NCI-H2171 (cell line): ENCODE results near the gene TEK.

Experiments used
- DNase-seq: peaks from one replicate; lab custom pipeline; 2025; lab: John Stamatoyannopoulos, UW

TEK gene

DNA sequence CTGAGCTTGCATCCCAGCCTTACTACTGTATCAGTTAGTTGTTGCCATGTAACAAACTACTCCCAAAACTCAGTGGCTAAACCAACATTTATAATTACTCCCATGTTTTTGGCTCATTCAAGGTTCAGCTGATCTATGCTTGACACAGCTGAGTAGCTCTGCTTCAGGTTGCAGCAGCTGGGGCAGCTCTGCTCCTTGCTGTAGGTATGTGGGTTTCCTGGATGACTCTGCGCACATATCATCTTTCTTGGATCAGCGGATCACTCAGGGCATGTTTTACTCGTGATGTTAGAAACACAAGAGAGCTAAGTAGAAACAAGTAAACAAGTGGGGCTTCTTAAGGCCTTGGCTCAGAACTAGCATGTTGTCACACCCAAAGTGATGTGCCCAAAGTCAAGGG, 15.1 kb downstream of the TEK start:
- DNase-seq, result no peak

- DNase-seq, result no peak
These were observed 16.0 kb downstream of the TEK start for GRCh38 chr9:27125030-27125429.

- no peak for DNase-seq
These were observed 16.9 kb downstream of the TEK start for GRCh38 chr9:27125936-27126335.

DNA sequence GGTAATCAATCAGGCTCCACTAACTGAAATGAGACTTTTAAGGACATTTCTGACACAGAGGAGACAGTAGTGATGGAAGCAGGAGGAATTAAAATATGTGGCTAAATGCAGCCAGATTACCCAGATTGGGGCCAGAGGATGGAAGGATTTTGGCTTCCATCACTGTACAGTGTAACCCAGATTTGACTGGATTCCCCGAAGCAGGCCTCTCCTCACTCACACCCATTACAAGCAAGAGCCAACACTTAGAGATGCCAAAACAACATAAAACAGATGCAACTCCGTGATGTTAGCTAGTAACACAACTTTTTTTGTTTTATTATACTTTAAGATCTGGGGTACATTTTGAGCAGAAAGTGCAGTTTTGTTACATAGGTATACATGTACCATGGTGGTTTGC, 17.6 kb downstream of the TEK start:
- no peak for DNase-seq

- no peak for DNase-seq
These were observed 20.2 kb downstream of the TEK start for GRCh38 chr9:27129221-27129620.

DNA sequence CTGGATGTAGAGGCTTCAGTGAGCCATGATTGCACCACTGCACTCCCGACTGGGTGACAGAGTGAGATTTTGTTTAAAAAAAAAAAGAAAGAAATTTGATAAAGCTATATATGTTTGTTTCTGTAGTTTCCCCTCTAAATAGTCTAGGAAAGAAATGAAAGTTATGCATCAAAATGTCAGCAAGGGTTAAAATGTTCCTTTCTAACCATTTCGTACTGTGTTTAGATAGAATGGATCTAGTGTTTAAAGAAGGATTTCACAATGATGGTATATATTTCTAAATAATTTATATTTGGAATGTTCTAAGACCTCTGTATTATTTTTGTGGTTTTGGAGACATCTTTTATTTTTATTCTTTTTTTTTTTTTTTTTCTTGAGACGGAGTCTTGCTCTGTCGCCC, 22.7 kb downstream of the TEK start:
- no peak for DNase-seq

DNA sequence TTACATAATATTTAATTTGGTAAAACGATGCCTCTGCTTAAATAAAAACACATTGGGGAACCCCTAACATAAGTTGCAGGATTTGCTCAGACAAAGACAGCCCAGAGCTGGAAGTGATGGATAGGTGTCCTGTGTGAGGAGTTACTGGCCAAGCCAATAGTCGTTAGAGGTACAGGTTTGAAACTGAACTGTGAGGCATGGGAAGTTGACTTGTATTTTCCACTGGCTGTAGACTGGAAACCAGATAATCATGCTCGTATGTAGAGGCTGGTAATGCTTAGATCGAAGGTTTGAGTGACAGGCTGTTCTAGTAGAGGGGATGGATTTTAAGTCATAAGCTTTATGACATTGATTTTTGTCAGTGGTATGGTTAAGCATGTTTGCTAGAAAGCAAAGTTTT, 24.8 kb downstream of the TEK start:
- no peak for DNase-seq

DNA sequence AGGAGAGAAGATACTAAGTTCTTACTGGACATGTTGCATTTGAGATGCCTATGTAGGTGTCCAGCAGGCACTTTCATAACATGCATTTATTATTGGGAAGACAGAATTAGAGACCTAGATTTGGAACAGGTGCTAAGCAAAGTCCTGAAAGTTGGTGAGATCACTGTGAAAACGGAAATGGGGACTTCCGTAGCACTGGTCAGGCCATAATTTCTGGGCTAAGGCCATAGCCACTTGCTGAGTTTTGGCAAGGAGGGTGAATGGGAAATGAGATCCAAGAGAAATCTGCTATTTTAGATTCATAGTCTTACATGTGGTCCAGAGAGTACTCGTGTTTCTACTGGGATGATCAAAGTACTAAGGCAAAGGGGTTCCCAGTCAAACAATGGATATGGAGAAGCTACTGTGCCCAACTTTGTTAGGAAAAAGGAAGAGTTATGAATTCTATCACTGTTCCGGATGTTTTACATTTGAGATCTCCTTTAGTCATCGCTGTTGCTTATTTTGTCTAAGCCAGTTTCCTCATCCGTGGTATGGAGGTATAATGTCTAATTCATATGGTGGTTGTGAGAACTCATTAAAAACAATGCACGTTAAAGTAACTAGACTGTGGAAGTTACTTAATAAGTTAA, 33.4 kb downstream of the TEK start:
- no peak for DNase-seq

DNA sequence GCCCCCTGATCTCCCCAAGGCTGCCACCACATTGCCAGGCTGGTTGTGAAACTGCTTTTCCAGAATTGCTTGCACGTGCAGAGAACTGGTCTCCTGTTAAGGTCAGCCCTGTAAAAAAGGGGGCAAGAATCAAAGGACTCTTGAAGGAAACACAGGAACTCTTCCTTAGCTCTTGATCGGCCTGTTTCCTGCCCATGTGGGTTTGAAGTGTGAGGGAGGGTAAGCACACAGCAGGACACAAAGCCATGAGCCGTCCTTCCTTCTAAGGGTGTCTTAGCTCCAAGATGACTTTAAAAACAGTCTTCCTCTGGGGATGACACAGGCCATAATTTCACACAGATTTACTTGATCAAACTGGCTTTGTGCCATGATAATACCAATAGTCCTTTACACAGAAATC, 36.1 kb downstream of the TEK start:
- DNase-seq, result no peak

DNA sequence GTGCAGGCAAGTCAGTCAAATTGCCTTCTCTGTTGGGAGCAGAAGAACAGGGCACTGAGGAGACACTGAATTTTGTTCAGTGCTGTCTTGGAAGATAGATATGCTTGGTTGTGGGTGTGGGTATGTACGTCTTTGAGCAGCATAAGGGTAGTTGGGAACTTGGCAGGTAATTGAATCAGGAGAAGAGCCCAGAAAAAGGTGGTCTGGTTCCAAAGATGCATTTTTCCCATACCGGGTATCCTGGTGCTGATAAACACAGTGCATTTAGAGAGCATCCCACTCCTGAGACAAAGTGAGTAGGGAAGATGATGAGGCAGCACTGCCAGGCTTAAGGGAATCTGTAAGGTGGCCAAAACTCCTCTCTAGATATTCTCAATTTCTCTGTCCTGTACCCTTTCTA, 40.6 kb downstream of the TEK start:
- no peak for DNase-seq

- no peak for DNase-seq
These were observed 41.9 kb downstream of the TEK start for GRCh38 chr9:27150746-27151406.

GRCh38 chr9:27151693-27152404, 42.8 kb downstream of the TEK start:
- no peak for DNase-seq

- DNase-seq, result no peak
These were observed 43.3 kb downstream of the TEK start for GRCh38 chr9:27152405-27152718.

GRCh38 chr9:27154908-27155307, 45.9 kb downstream of the TEK start:
- DNase-seq, result no peak

DNA sequence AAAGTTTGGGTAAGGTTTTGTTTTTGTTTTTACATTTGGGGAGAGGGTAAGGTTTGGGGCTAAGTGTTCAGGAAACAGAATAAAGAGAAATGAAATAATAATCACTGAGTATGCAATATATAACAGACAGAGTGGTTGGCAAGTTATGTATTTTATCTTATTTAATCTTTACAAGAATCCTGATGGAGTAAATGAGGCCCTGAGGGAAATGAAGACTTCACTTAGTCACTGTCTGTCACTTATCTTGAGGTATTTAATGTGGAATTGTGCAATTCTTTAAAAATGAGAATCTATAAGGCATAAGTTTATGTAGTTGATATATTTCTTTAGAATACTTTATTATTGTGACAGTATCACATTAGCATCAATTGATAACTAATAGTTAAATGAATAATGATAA, 48.1 kb downstream of the TEK start:
- DNase-seq, result no peak

DNA sequence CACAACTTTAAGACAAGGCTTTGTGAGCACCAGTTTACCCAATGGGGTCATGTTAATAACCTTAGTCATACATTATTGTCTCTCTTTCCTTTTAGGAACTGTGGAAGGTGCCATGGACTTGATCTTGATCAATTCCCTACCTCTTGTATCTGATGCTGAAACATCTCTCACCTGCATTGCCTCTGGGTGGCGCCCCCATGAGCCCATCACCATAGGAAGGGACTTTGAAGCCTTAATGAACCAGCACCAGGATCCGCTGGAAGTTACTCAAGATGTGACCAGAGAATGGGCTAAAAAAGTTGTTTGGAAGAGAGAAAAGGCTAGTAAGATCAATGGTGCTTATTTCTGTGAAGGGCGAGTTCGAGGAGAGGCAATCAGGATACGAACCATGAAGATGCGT, 48.7 kb downstream of the TEK start:
- DNase-seq, result no peak

DNA sequence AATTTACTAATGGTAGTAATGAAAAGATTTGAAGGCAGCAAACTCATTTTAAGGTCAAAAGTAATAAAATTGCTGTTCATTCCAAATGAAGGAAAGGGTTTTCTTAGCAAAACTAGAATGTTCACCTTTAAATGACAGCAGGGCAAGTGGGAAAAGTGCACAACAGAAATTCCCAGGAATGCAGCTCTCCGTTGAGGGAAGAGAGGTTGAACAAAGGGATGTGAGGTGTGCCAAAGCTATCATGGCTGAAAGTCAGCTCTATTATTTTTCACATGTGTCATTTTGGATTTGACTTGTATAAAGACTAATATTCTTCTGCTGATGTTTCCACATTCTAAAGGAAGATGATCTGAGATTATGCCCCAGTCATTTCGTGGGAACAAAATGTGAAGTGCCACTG, 51.6 kb downstream of the TEK start:
- no peak for DNase-seq

GRCh38 chr9:27162045-27162444, 53.0 kb downstream of the TEK start:
- DNase-seq, result no peak

- DNase-seq, result no peak
These were observed 56.0 kb downstream of the TEK start for GRCh38 chr9:27165068-27165467.

DNA sequence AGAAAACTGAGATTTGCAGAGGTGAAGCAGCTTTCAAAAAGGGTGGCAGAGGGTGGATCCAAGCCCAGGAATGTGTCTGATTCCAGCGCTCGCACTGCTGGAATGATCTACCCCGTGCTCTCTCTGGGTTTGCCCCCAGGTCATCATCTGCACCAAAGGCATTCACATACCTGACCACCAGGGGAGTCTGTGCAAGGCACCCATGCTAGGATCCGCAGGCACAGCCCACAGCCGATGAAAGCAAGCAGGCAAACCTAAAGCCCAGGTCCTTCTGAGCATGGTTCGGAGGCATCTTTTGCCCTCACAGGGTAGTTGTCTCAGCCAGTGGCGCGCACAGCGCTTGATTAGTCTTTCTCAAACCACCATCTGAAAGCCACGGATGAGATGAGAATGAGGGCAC, 56.6 kb downstream of the TEK start:
- DNase-seq, result no peak

- DNase-seq, result no peak
These were observed 59.5 kb downstream of the TEK start for GRCh38 chr9:27168496-27168895.

- no peak for DNase-seq
These were observed 59.9 kb downstream of the TEK start for GRCh38 chr9:27168951-27169350.

DNA sequence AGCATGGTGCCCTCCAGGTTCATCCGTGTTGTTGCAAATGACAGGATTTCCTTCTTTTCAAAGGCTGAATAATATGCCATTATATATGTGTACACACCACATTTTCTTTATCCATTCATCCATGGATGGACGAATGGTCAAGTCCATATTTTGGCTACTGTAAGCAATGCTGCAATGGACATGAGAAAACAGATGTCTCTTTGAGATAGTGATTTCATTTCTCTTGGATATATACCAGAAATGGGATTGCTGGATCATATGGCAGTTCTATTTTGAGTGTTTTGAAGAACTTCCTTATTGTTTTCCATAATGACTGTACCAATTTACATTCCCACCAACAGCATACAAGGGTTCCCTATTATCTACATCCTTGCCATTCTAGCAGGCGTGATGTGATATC, 67.9 kb downstream of the TEK start:
- no peak for DNase-seq
